Adrenal gland (tissue), 5 donors: ENCODE measurements around the gene RBM10.

Source experiments
- POLR2A ChIP-seq, 2 donors: fragments of 450-650 bp; IDR thresholded peaks; one replicate each; pipeline ENCODE4 v1.6.1; 2017; ENCODE audit warnings: antibody characterized with exemption in 2 of 2, mild to moderate bottlenecking in 2 of 2, moderate library complexity in 1 of 2
- TF ChIP-seq, protein P1 (sequence below), 6 experiments: fragments of 450-650 bp in 4 of 6; fragments of 200-600 bp in 2 of 6; sonication (generic) in 1 of 6; IDR thresholded peaks; 1 replicate in 5 of 6; 2 replicates in 1 of 6; pipeline versions ENCODE4 v1.5.1 to v1.8.0; 2016 to 2021; ENCODE audit warnings: antibody characterized with exemption in 6 of 6, mild to moderate bottlenecking in 2 of 6, moderate library complexity in 1 of 6
- donor health status: DM: no; HTN: no; CAD: no.

DNA sequence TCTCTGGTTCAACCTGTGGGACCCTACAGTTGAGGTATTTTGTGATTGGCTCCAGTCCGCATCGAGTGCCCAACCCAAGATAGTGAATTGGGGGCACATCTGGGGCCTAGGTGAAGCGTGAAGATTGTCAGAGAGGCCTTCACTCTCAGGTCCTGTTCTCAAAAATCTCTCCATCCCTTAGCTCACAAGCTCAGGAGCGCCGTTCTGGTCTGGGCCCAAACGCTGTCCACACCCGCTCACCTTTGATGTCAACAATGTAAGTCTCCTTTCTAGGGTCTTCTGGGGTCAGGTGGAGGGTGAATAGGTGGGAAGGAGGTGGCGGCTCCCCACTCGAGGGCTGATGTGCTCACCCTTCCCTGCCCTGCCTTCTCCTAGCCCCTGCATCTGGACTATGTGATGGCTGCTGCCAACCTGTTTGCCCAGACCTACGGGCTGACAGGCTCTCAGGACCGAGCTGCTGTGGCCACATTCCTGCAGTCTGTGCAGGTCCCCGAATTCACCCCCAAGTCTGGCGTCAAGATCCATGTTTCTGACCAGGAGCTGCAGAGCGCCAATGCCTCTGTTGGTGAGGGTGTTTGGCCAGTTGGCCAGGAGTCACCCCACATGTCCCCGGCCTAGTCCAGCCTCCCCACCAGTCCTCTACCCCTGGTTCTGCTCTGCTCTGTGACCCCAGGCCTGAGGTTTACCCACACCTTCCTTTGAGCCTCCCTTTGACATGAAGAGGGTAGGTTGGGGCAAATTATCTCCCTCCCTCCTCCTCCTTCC is 65.8 kb downstream of the RBM10 start:
- TF ChIP-seq, protein P1, sequence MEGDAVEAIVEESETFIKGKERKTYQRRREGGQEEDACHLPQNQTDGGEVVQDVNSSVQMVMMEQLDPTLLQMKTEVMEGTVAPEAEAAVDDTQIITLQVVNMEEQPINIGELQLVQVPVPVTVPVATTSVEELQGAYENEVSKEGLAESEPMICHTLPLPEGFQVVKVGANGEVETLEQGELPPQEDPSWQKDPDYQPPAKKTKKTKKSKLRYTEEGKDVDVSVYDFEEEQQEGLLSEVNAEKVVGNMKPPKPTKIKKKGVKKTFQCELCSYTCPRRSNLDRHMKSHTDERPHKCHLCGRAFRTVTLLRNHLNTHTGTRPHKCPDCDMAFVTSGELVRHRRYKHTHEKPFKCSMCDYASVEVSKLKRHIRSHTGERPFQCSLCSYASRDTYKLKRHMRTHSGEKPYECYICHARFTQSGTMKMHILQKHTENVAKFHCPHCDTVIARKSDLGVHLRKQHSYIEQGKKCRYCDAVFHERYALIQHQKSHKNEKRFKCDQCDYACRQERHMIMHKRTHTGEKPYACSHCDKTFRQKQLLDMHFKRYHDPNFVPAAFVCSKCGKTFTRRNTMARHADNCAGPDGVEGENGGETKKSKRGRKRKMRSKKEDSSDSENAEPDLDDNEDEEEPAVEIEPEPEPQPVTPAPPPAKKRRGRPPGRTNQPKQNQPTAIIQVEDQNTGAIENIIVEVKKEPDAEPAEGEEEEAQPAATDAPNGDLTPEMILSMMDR (IDR thresholded peaks at IDR 0.05): no peak
- no peak for TF ChIP-seq POLR2A (IDR thresholded peaks at IDR 0.05)
